Measurements from ENCODE around the gene TMEM151A. TPM values are rescaled to one million over a fixed set of nuclear protein-coding genes. Genes with fewer than 3 reads are reported as not detected.
A peak's percentile ranks its signal among the peaks of the same experiment; 100 is the strongest.

Gene TMEM151A
- total RNA-seq, 6 donors from 2014 or later = 0.29 to 1.9 TPM; not detected in 4

DNA sequence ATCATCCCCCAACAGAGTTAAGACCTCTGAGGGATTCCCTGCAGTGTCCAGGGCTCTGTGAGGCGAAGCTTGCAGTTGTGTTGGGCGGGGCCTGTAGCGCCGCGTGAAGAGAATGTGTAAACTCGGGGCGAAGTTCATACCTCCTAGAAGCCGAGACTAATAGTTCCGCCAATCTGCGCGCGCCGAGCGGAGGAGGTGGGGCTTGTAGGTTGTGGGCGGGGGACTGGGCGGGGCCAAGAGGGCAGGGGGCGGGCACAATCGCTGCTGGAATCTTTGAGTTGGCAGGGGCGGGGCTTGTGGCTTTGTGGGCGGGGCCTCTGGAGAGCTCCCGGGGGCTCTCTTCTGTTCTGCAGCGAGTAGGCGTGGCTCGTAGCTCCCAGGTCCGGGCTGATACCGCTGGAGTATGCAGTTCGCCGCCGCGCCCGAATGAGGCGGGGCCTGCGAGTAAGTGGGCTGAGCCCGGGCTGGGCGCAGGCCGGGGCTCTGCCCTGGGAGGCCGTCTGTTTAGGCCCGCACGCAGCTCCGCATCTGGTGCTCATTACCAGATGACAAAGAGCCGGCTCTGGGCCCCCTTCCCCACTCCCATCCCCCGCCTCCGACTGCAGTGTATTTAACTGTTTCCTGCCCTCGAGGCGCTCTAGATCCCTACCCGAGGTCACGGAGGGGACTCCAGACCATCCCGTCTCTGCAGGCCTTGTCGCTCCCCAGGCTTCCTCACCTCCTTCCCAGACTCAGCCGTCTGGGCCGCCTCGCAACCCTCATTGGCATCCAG lies 21.0 kb downstream of the TMEM151A start:
- Histone ChIP-seq H3K4me3 (peak overlapping the region; percentile 54 to 72 (median 66)), H3K27me3 (no peaks in the 10 kb centered on the region), H3K4me1 (peaks cover 24 to 32% (median 26%) of the 10 kb centered on the region in 4 donors), H3K36me3 (no peaks in the 10 kb centered on the region), H3K27ac (peak overlapping the region; percentile 82 to 90 (median 86)), H3K9me3 (no peaks in the 10 kb centered on the region)
- ATAC-seq (ENCODE audit: low FRiP score in 2 of 2) (peak; percentile 91 to 96), DNase-seq (peak; percentile 99 to 100)
- TF ChIP-seq POLR2A (IDR thresholded peaks at IDR 0.05) (peak in 1 of 4 donors; percentile 47), POLR2AphosphoS5 (IDR thresholded peaks at IDR 0.05) (peak; percentile 6 to 55), EP300 (IDR thresholded peaks at IDR 0.05) (no peak)
- TF ChIP-seq, protein P1, sequence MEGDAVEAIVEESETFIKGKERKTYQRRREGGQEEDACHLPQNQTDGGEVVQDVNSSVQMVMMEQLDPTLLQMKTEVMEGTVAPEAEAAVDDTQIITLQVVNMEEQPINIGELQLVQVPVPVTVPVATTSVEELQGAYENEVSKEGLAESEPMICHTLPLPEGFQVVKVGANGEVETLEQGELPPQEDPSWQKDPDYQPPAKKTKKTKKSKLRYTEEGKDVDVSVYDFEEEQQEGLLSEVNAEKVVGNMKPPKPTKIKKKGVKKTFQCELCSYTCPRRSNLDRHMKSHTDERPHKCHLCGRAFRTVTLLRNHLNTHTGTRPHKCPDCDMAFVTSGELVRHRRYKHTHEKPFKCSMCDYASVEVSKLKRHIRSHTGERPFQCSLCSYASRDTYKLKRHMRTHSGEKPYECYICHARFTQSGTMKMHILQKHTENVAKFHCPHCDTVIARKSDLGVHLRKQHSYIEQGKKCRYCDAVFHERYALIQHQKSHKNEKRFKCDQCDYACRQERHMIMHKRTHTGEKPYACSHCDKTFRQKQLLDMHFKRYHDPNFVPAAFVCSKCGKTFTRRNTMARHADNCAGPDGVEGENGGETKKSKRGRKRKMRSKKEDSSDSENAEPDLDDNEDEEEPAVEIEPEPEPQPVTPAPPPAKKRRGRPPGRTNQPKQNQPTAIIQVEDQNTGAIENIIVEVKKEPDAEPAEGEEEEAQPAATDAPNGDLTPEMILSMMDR (IDR thresholded peaks at IDR 0.05) = no peak
- 0 to 3% methylated on average over 4 to 44 of the region's 52 CpGs for WGBS, 2 donors

- peak overlapping the region; percentile 82 to 86 (median 85) for H3K27ac ChIP-seq
- WGBS, 2 donors = 43 to 49% methylated on average over 10 to 36 of the region's 38 CpGs
- DNase-seq (peak in 1 of 2 donors; percentile 86), ATAC-seq (ENCODE audit: low FRiP score in 2 of 2) (peak in 1 of 2 donors; percentile 0)
- H3K4me3 ChIP-seq = peak overlapping the region in 3 of 4 donors; percentile 54 to 71 (median 62)
- TF ChIP-seq, protein P1 (IDR thresholded peaks at IDR 0.05) = no peak
- TF ChIP-seq EP300 (IDR thresholded peaks at IDR 0.05) (no peak), POLR2AphosphoS5 (IDR thresholded peaks at IDR 0.05) (no peak), POLR2A (IDR thresholded peaks at IDR 0.05) (no peak)
- no peaks in the 10 kb centered on the region for H3K9me3 ChIP-seq
- H3K4me1 ChIP-seq = peaks cover 32 to 40% (median 35%) of the 10 kb centered on the region in 4 donors
- no peaks in the 10 kb centered on the region for H3K36me3 ChIP-seq
- H3K27me3 ChIP-seq = no peaks in the 10 kb centered on the region
Observed at GRCh38 chr11:66313321-66314185, 21.9 kb downstream of the TMEM151A start.

DNA sequence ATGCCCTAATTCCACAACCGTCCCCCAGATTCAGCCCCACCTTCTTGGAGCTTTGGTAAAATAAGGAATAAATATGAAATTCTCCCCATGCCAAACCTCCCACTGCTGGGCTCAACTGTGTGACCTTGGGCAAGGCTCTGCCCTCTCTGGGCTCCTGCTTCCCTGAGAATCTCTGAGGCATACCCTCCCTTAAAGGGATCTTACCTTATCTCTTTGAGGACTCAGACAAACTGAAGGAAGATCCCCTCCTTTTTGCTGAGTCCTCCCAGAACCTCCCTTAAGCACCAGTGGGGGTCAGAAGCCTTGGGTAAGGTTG lies 22.4 kb downstream of the TMEM151A start:
- Histone ChIP-seq H3K4me1 (peaks cover 35 to 44% (median 39%) of the 10 kb centered on the region in 4 donors), H3K27me3 (no peaks in the 10 kb centered on the region), H3K36me3 (no peaks in the 10 kb centered on the region), H3K9me3 (no peaks in the 10 kb centered on the region), H3K4me3 (peak overlapping the region in 1 of 4 donors; percentile 71), H3K27ac (peak overlapping the region; percentile 82 to 86 (median 85))
- no peak for ATAC-seq (ENCODE audit: low FRiP score in 2 of 2)
- 78 to 87% methylated on average over 1 of the region's 1 CpG for WGBS, 2 donors
- no peak for TF ChIP-seq POLR2AphosphoS5 (IDR thresholded peaks at IDR 0.05)
- TF ChIP-seq, protein P1 (IDR thresholded peaks at IDR 0.05) = no peak
- DNase-seq = no peak

DNA sequence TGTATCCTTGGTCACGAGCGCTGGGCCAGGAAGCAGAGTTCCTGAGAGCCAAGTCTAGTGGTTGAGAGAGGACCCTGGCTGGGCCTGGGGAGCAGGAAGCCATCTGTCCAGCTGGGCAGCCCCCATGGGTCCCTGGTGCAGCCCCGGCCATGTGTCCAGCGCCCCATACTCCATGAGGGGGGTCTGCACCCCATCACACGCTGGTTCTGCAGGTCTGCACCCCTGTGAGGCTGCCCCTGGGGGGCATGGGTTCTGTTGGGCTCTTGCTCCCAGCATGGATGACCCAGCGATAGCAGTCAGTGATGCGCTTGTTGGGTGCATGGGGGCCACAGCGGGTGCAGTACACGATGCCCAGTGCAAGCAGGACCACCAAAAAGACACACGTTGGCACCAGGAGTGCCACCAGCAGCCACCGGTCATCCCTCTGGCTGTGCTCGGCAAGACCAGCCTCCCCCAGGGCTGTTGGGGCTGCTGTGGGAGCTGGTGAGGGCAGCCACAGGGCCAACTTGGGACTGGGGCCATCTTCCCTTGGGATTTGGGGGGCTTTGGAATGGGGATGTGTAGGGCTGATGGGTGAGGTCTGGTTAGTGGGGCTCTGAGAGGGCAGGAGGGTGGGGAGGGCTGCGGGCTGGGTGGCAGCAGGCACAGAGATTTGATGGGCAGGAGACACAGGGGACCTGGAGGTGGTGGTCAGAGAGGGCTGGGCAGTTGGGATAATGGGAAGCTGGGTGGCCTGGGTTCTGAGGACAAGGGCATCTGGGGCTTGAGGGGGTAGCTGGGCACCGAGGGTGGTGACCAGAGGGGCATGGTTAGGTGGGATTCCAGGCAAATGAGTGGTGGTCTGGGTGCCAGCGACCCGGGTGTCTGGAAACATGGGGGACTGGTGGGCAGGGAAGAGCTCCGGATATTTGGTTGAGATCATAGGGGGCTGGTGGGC lies 23.1 kb downstream of the TMEM151A start:
- TF ChIP-seq POLR2AphosphoS5 (IDR thresholded peaks at IDR 0.05) (no peak), EP300 (IDR thresholded peaks at IDR 0.05) (no peak), POLR2A (IDR thresholded peaks at IDR 0.05) (no peak)
- TF ChIP-seq, protein P1 (IDR thresholded peaks at IDR 0.05) = no peak
- peak overlapping the region in 1 of 4 donors; percentile 71 for H3K4me3 ChIP-seq
- H3K36me3 ChIP-seq = no peaks in the 10 kb centered on the region

More for the DNA sequence above, 23.1 kb downstream of the TMEM151A start:
- ATAC-seq (ENCODE audit: low FRiP score in 2 of 2) (no peak), DNase-seq (peak in 1 of 2 donors; percentile 60)
- H3K27ac ChIP-seq = peak overlapping the region; percentile 0 to 86 (median 85)
- WGBS, 2 donors = 79 to 88% methylated on average over 13 to 16 of the region's 17 CpGs
- H3K9me3 ChIP-seq = no peaks in the 10 kb centered on the region
- H3K27me3 ChIP-seq = no peaks in the 10 kb centered on the region
- H3K4me1 ChIP-seq = peaks cover 35 to 44% (median 39%) of the 10 kb centered on the region in 4 donors
